Mesenchymal stem cell (in vitro differentiated cells and primary cell): ENCODE data around the gene KRTAP10-1.

Source experiments
- DNase-seq: peaks from one replicate; pipeline ENCODE4 v3.0.0-alpha.2; 2013
- H2AFZ ChIP-seq: one replicate; pipeline ENCODE4 v1.6.1; 2013; ENCODE audit warnings: low read depth, mild to moderate bottlenecking, control low read depth, inconsistent platforms, low read length, moderate library complexity
- H2AK5ac ChIP-seq: 2 replicates; pipeline ENCODE4 v1.6.1; 2013; ENCODE audit warnings: low read length, moderate library complexity, mild to moderate bottlenecking, inconsistent platforms; ENCODE audit not compliant: severe bottlenecking
- H2BK120ac ChIP-seq: one replicate; pipeline ENCODE4 v1.6.1; 2013; ENCODE audit warnings: low read depth, mild to moderate bottlenecking, inconsistent platforms, low read length, moderate library complexity
- H2BK12ac ChIP-seq, 2 experiments: one replicate each; pipeline ENCODE4 v1.6.1; 2013; ENCODE audit warnings: inconsistent platforms in 2 of 2, low read length in 2 of 2, mild to moderate bottlenecking in 2 of 2, moderate library complexity in 2 of 2, control low read depth in 1 of 2
- H2BK15ac ChIP-seq: one replicate; pipeline ENCODE4 v1.6.1; 2013; ENCODE audit warnings: mild to moderate bottlenecking, low read depth, inconsistent platforms; ENCODE audit not compliant: poor library complexity, severe bottlenecking
- H2BK5ac ChIP-seq: 2 replicates; pipeline ENCODE4 v1.6.1; 2013; ENCODE audit warnings: low read depth, mild to moderate bottlenecking, low read length, control low read depth, inconsistent platforms; ENCODE audit not compliant: poor library complexity, severe bottlenecking
- H3K14ac ChIP-seq, 2 experiments: one replicate each; pipeline ENCODE4 v1.6.1; 2013; ENCODE audit warnings: inconsistent platforms in 2 of 2, low read length in 2 of 2, control low read depth in 1 of 2, mild to moderate bottlenecking in 1 of 2, moderate library complexity in 1 of 2
- H3K18ac ChIP-seq, 2 experiments: one replicate each; pipeline ENCODE4 v1.6.1; 2013; ENCODE audit warnings: inconsistent platforms in 2 of 2, low read length in 2 of 2, control low read depth in 1 of 2, low read depth in 1 of 2, mild to moderate bottlenecking in 1 of 2
- H3K23ac ChIP-seq, 2 experiments: one replicate each; pipeline ENCODE4 v1.6.1; 2013; ENCODE audit warnings: inconsistent platforms in 2 of 2, low read length in 2 of 2, mild to moderate bottlenecking in 2 of 2, moderate library complexity in 2 of 2, control low read depth in 1 of 2
- H3K27ac ChIP-seq: 2 replicates; pipeline ENCODE4 v1.5.1; 2013; ENCODE audit warnings: mild to moderate bottlenecking, moderate library complexity, low read length, control low read depth, inconsistent platforms; ENCODE audit not compliant: poor library complexity, severe bottlenecking
- H3K27me3 ChIP-seq, 2 experiments: 2 replicates each; pipeline versions ENCODE4 v1.6.1 to v1.7.0; 2013; ENCODE audit warnings: low read length in 2 of 2, mild to moderate bottlenecking in 2 of 2, moderate library complexity in 2 of 2, control low read depth in 1 of 2, inconsistent platforms in 1 of 2; ENCODE audit not compliant: control insufficient read depth in 1 of 2, insufficient read depth in 1 of 2
- H3K36me3 ChIP-seq, 2 experiments: 2 replicates each; pipeline versions ENCODE4 v1.6.1 to v1.7.0; 2013; ENCODE audit warnings: low read length in 2 of 2, control low read depth in 1 of 2, inconsistent platforms in 1 of 2, low read depth in 1 of 2, mild to moderate bottlenecking in 1 of 2; ENCODE audit not compliant: insufficient read depth in 2 of 2, control insufficient read depth in 1 of 2
- H3K4ac ChIP-seq, 2 experiments: one replicate each; pipeline ENCODE4 v1.6.1; 2013; ENCODE audit warnings: inconsistent platforms in 2 of 2, low read length in 2 of 2, mild to moderate bottlenecking in 2 of 2, moderate library complexity in 2 of 2, control low read depth in 1 of 2, low read depth in 1 of 2
- H3K4me1 ChIP-seq: 2 replicates; pipeline ENCODE4 v1.6.1; 2013; ENCODE audit warnings: low read depth, low read length, control low read depth; ENCODE audit not compliant: control insufficient read depth, insufficient read depth
- H3K4me2 ChIP-seq: 2 replicates; pipeline ENCODE4 v1.6.1; 2013; ENCODE audit warnings: low read length, mild to moderate bottlenecking, inconsistent platforms; ENCODE audit not compliant: poor library complexity, severe bottlenecking
- H3K4me3 ChIP-seq, 2 experiments: 2 replicates each; pipeline versions ENCODE4 v1.5.1 to v1.7.0; 2013; ENCODE audit warnings: low read length in 2 of 2, mild to moderate bottlenecking in 2 of 2, control low read depth in 1 of 2, low read depth in 1 of 2; ENCODE audit not compliant: insufficient read depth in 1 of 2
- H3K79me1 ChIP-seq: replicated peaks from 2 replicates; pipeline ENCODE4 v1.6.1; 2013; ENCODE audit warnings: mild to moderate bottlenecking, control low read depth, low read length, inconsistent platforms; ENCODE audit not compliant: poor library complexity, severe bottlenecking
- H3K9ac ChIP-seq: 2 replicates; pipeline ENCODE4 v1.7.0; 2013; ENCODE audit warnings: mild to moderate bottlenecking, low read length, moderate library complexity
- H3K9me3 ChIP-seq: 2 replicates; pipeline ENCODE4 v1.7.0; 2013; ENCODE audit warnings: mild to moderate bottlenecking, low read length; ENCODE audit not compliant: control insufficient read depth
- H4K8ac ChIP-seq: one replicate; pipeline ENCODE4 v1.6.1; 2013; ENCODE audit warnings: inconsistent platforms, mild to moderate bottlenecking, low read length, moderate library complexity
- H4K91ac ChIP-seq: one replicate; pipeline ENCODE4 v1.6.1; 2013; ENCODE audit warnings: mild to moderate bottlenecking, low read length, inconsistent platforms
- WGBS: methylation state at CpG from one replicate; pipeline ENCODE4 v1.1.7; 2013; ENCODE audit warnings: mixed read lengths; 5-methylcytosine and 5-hydroxymethylcytosine counted together

The KRTAP10-1 gene

GRCh38 chr21:44549525-44550211 is 9.7 kb upstream of the KRTAP10-1 start:
- no peaks in the 10 kb centered on the region for H3K79me1 ChIP-seq
- H2BK5ac ChIP-seq, result no peak overlapping the region
- H3K9me3 ChIP-seq, result peaks cover 10% of the 10 kb centered on the region
- no peak overlapping the region for H3K23ac ChIP-seq
- H3K4me2 ChIP-seq, result no peak overlapping the region
- H3K4me3 ChIP-seq, result no peak overlapping the region
- no peak overlapping the region for H2AK5ac ChIP-seq
- no peak overlapping the region for H4K91ac ChIP-seq
- H3K4me1 ChIP-seq, result no peaks in the 10 kb centered on the region
- H2BK15ac ChIP-seq, result no peak overlapping the region
- no peaks in the 10 kb centered on the region for H3K36me3 ChIP-seq
- 77% methylated on average over 25 of the region's 25 CpGs for WGBS
- no peak for DNase-seq
- no peak overlapping the region for H3K9ac ChIP-seq
- H4K8ac ChIP-seq, result no peak overlapping the region
- no peak overlapping the region for H2BK120ac ChIP-seq
- H3K4ac ChIP-seq, result no peak overlapping the region
- no peak overlapping the region for H2BK12ac ChIP-seq
- peaks cover 19 to 44% of the 10 kb centered on the region in 2 experiments for H3K27me3 ChIP-seq
- no peak overlapping the region for H3K27ac ChIP-seq
- no peak overlapping the region for H3K14ac ChIP-seq
- H3K18ac ChIP-seq, result no peak overlapping the region
- H2AFZ ChIP-seq, result no peak overlapping the region

GRCh38 chr21:44548922-44549321 is 8.9 kb upstream of the KRTAP10-1 start:
- no peak overlapping the region for H2BK5ac ChIP-seq
- DNase-seq, result no peak
- peaks cover 19 to 41% of the 10 kb centered on the region in 2 experiments for H3K27me3 ChIP-seq
- no peak overlapping the region for H3K4me3 ChIP-seq
- H3K18ac ChIP-seq, result no peak overlapping the region
- no peak overlapping the region for H3K14ac ChIP-seq
- no peak overlapping the region for H2BK12ac ChIP-seq
- H2AFZ ChIP-seq, result no peak overlapping the region
- no peak overlapping the region for H2AK5ac ChIP-seq
- H3K23ac ChIP-seq, result no peak overlapping the region
- no peaks in the 10 kb centered on the region for H3K36me3 ChIP-seq
- 62% methylated on average over 14 of the region's 14 CpGs for WGBS
- H4K91ac ChIP-seq, result no peak overlapping the region
- no peak overlapping the region for H3K4me2 ChIP-seq
- H2BK15ac ChIP-seq, result no peak overlapping the region
- no peak overlapping the region for H2BK120ac ChIP-seq
- no peak overlapping the region for H4K8ac ChIP-seq
- no peak overlapping the region for H3K4ac ChIP-seq
- H3K9me3 ChIP-seq, result peaks cover 10% of the 10 kb centered on the region
- no peaks in the 10 kb centered on the region for H3K79me1 ChIP-seq
- no peak overlapping the region for H3K9ac ChIP-seq
- no peaks in the 10 kb centered on the region for H3K4me1 ChIP-seq
- H3K27ac ChIP-seq, result no peak overlapping the region

GRCh38 chr21:44548381-44548780 is 8.4 kb upstream of the KRTAP10-1 start:
- no peak overlapping the region for H4K8ac ChIP-seq
- no peak overlapping the region for H3K23ac ChIP-seq
- DNase-seq, result no peak
- H3K36me3 ChIP-seq, result no peaks in the 10 kb centered on the region
- H3K4ac ChIP-seq, result no peak overlapping the region
- H2AFZ ChIP-seq, result no peak overlapping the region
- peaks cover 19 to 37% of the 10 kb centered on the region in 2 experiments for H3K27me3 ChIP-seq
- no peak overlapping the region for H3K9ac ChIP-seq
- no peak overlapping the region for H4K91ac ChIP-seq
- H3K9me3 ChIP-seq, result peaks cover 13% of the 10 kb centered on the region
- no peak overlapping the region for H3K27ac ChIP-seq
- H3K14ac ChIP-seq, result no peak overlapping the region
- no peak overlapping the region for H2BK15ac ChIP-seq
- H3K18ac ChIP-seq, result no peak overlapping the region
- H3K4me3 ChIP-seq, result no peak overlapping the region
- H2BK5ac ChIP-seq, result no peak overlapping the region
- no peak overlapping the region for H2BK12ac ChIP-seq
- H2BK120ac ChIP-seq, result no peak overlapping the region
- no peak overlapping the region for H3K4me2 ChIP-seq
- no peak overlapping the region for H2AK5ac ChIP-seq
- 87% methylated on average over 13 of the region's 13 CpGs for WGBS
- no peaks in the 10 kb centered on the region for H3K79me1 ChIP-seq
- H3K4me1 ChIP-seq, result no peaks in the 10 kb centered on the region

GRCh38 chr21:44547656-44548331 is 7.8 kb upstream of the KRTAP10-1 start:
- DNase-seq, result no peak
- H2BK120ac ChIP-seq, result no peak overlapping the region
- H3K9ac ChIP-seq, result no peak overlapping the region
- peaks cover 17 to 32% of the 10 kb centered on the region in 2 experiments for H3K27me3 ChIP-seq
- no peaks in the 10 kb centered on the region for H3K79me1 ChIP-seq
- 58% methylated on average over 4 of the region's 5 CpGs for WGBS
- no peaks in the 10 kb centered on the region for H3K4me1 ChIP-seq
- no peak overlapping the region for H2BK12ac ChIP-seq
- no peak overlapping the region for H3K18ac ChIP-seq
- H3K23ac ChIP-seq, result no peak overlapping the region
- H3K36me3 ChIP-seq, result no peaks in the 10 kb centered on the region
- no peak overlapping the region for H2BK15ac ChIP-seq
- H3K4ac ChIP-seq, result no peak overlapping the region
- peaks cover 18% of the 10 kb centered on the region for H3K9me3 ChIP-seq
- H2AK5ac ChIP-seq, result no peak overlapping the region
- no peak overlapping the region for H3K14ac ChIP-seq
- H3K27ac ChIP-seq, result no peak overlapping the region
- H3K4me2 ChIP-seq, result no peak overlapping the region
- H3K4me3 ChIP-seq, result no peak overlapping the region
- H2BK5ac ChIP-seq, result no peak overlapping the region
- H4K8ac ChIP-seq, result no peak overlapping the region
- no peak overlapping the region for H4K91ac ChIP-seq
- H2AFZ ChIP-seq, result no peak overlapping the region
